SJSA1 (cell line): ENCODE measurements around the gene TAF11L3. TPM values are rescaled to one million over a fixed set of nuclear protein-coding genes. Genes with fewer than 3 reads are reported as not detected.
"Not testable (repeated sequence)": the region's sequence is repeated elsewhere in the genome, so short reads cannot be mapped to it uniquely, and the experiment has no call there.

ENCODE experiments used
- DNase-seq, 2 experiments: peaks; one replicate each; pipeline ENCODE4 v3.0.0-alpha.2; 2015 to 2020; ENCODE audit warnings: low spot score in 2 of 2, low read depth in 1 of 2
- H3K27ac ChIP-seq: fragments of 250-450 bp; sonication (Bioruptor Pico); 2 replicates; pipeline ENCODE4 v1.5.1; 2020; ENCODE audit warnings: mild to moderate bottlenecking, moderate library complexity
- H3K27me3 ChIP-seq: fragments of 250-450 bp; sonication (Bioruptor Pico); replicated peaks from 2 replicates; pipeline ENCODE4 v1.5.1; 2020; ENCODE audit warnings: mild to moderate bottlenecking, moderate library complexity
- H3K36me3 ChIP-seq: fragments of 250-450 bp; sonication (Bioruptor Pico); 2 replicates; pipeline ENCODE4 v1.5.1; 2020; ENCODE audit warnings: mild to moderate bottlenecking
- H3K4me1 ChIP-seq: fragments of 250-450 bp; sonication (Bioruptor Pico); replicated peaks from 2 replicates; pipeline ENCODE4 v1.6.1; 2021; ENCODE audit warnings: mild to moderate bottlenecking
- H3K4me3 ChIP-seq: fragments of 250-450 bp; sonication (Bioruptor Pico); 2 replicates; pipeline ENCODE4 v1.5.1; 2020; ENCODE audit warnings: mild to moderate bottlenecking
- H3K9me3 ChIP-seq: fragments of 250-450 bp; sonication (Bioruptor Pico); replicated peaks from 2 replicates; pipeline ENCODE4 v1.5.1; 2020; ENCODE audit warnings: mild to moderate bottlenecking
- total RNA-seq: library from RNA; depleted of rRNA; stranded (reverse); fragments of >200 nt; shearing (Covaris generic); gene quantifications from 2 replicates; pipeline ENCODE4 v1.2.3, GENCODE V29; 2014; rRNA removed

TAF11L3 gene
- not detected in 2 replicates for total RNA-seq

DNA sequence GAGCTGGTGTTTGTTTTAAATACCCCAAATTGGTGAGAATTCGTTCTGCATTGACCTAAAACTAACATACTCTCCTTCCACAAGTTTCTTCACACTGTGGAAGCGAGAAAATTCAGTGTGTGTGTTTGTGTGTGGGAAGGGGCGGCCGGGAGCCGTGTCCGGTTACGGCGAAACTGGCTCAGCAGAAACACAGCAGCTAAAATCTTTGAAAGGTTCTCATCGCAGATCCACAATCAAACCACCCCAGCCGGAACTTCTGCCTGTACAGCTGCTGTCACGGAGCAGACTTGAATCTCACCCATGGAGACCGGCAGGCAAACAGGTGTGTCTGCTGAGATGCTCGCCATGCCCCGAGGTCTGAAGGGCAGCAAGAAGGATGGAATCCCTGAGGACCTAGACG is at the start of gene TAF11L3:
TAF11L3 (plus strand) TSS at position 301 of the 400 bp plus-strand sequence.
- H3K27me3 ChIP-seq, H3K4me1 ChIP-seq, H3K9me3 ChIP-seq, H3K27ac ChIP-seq, H3K36me3 ChIP-seq, H3K4me3 ChIP-seq, DNase-seq: not testable (repeated sequence)

DNA sequence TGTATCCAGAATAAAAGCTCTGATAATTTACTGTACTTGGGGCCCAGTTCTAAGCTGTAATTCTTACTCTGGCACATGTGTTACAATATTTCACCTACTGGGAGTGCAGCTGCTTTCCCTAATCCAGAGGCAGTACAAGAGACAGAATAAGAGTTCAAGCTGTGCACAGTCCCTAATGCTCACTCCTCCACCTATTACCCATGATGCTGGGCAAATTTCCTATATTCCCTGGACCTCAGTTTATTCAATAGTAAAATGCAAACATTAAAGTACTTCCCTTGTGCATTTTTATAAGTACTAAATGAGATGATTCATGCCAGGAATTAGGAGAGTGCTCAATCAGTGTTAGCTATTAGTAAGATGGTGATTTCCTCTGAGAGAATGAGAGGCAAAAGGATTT is 48.1 kb upstream of the TAF11L3 start:
- no peaks in the 10 kb centered on the region for H3K4me1 ChIP-seq
- H3K27me3 ChIP-seq, result 0 out of 2 replicates have a peak, but pooled peaks cover 3% of the 10 kb centered on the region
- DNase-seq, result no peak
- no peak overlapping the region for H3K4me3 ChIP-seq
- H3K36me3 ChIP-seq, result no peaks in the 10 kb centered on the region
- no peaks in the 10 kb centered on the region for H3K9me3 ChIP-seq
- H3K27ac ChIP-seq, result no peak overlapping the region

DNA sequence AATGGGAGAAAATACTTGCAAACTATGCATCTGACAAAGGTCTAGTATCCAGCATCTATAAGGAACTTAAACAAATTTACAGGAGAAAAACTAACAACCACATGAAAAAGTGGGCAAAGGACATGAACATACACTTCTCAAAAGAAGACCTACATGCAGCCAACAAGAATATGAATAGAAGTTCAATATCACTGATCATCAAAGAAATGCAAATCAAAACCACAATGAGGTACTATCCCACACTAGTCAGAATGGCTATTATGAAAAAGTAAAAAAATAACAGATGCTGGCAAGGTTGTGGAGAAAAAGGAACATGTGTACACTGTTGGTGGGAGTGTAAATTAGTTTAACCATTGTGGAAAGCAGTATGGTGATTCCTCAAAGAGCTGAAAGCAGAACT is 43.1 kb upstream of the TAF11L3 start:
- not testable (repeated sequence) for H3K4me3 ChIP-seq, H3K27ac ChIP-seq, DNase-seq, H3K4me1 ChIP-seq, H3K36me3 ChIP-seq, H3K9me3 ChIP-seq, H3K27me3 ChIP-seq

DNA sequence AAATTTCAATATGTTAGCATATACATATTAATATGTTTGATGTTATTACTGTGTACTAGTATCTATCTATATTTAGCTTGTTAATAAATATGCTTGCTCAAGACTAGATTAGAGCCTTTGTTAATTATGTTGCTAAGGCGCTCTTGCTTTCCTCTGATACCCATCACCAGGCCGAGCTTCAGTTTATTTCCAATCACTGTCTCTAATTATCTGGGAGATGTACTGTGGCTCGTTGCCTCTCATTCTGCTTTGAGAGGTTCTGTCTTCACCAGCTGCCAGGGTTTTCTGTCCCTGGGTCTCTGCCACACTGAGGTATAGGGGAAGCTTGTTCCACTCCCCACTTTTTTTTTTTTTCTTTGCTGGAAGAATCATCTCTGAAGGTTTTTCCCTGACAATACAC is 41.1 kb upstream of the TAF11L3 start:
- Histone ChIP-seq H3K27ac (no peak overlapping the region), H3K9me3 (no peaks in the 10 kb centered on the region)

DNA sequence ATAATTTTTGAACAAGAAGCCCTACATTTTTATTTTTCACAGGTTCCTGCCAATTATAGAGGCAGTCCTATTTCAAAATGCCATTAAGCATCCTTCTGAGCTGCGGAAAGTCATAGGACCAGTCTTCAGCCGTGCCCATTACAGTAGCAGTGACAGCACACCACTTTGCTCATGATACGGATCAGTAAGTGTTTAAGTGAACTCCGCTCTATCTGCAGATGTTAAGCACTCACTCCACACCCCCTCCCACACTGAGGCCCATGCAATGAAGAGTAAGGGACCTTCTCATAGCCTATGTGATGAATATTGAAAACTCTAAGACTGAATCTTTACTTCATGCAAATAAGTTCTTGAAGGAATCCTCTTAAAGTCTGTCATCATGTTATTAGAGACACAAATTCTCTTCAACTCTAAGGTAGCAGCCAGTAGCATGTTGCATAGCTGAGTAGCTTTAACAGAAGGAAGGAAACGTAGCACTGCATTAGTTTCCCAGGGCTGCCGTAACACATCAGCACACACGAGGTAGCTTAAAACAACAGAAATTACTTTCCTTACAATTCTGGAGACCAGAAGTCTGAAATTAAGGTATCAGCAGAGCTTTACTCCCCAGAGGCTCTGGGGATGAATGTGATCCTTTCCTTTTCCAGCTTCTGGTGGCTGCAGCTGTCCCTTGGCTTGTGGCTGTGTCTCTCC is 40.4 kb upstream of the TAF11L3 start:
- H3K9me3 ChIP-seq, result no peaks in the 10 kb centered on the region
- no peak for DNase-seq
- no peak overlapping the region for H3K4me3 ChIP-seq
- H3K36me3 ChIP-seq, result no peaks in the 10 kb centered on the region
- H3K4me1 ChIP-seq, result no peaks in the 10 kb centered on the region
- 0 out of 2 replicates have a peak, but pooled peaks cover 6% of the 10 kb centered on the region for H3K27me3 ChIP-seq
- H3K27ac ChIP-seq, result no peak overlapping the region

More for the DNA sequence above, 41.1 kb upstream of the TAF11L3 start:
- no peaks in the 10 kb centered on the region for H3K4me1 ChIP-seq
- no peak overlapping the region for H3K4me3 ChIP-seq
- no peak for DNase-seq
- 0 out of 2 replicates have a peak, but pooled peaks cover 3% of the 10 kb centered on the region for H3K27me3 ChIP-seq
- H3K36me3 ChIP-seq, result no peaks in the 10 kb centered on the region

DNA sequence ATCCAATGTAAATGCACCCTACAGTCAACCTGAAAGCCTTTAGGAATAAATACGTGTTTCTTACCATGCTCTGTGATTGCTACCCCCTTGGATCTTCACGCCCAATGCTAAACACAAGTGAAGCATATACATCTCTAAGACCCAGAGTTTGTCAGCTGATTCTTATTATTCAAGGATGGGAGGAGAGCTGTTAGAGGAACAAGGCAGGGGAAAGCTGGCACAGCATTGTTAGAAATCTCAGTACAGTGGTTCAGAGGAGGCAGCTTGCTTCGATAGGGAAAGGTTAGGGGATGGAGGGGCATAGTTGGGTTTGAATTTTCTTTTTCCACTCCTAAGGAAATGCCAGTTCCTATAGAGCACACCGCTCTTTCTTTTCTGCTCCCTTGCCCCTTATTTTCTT is 36.8 kb upstream of the TAF11L3 start:
- Histone ChIP-seq H3K27me3 (0 out of 2 replicates have a peak, but pooled peaks cover 9% of the 10 kb centered on the region), H3K4me1 (no peaks in the 10 kb centered on the region), H3K9me3 (no peaks in the 10 kb centered on the region), H3K36me3 (no peaks in the 10 kb centered on the region), H3K27ac (no peak overlapping the region), H3K4me3 (no peak overlapping the region)
- no peak for DNase-seq

DNA sequence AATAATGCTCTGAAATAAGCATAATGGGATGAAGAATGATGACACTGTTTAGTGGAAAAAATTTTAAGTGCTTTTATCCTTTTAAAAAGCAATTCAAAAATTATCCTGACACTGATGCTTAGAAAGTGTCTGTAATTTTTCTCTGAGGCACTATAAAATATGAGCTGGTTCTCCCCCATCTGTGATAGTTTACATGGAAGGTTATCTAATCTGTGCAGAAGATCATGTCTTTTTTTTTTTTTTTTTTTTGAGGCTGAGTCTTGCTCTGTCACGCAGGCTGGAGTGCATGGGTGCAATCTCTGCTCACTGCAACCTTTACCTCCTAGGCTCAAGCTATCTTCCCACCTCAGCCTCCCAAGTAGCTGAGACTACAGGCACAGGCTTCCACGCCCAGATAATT is 35.4 kb upstream of the TAF11L3 start:
- DNase-seq, result no peak
- Histone ChIP-seq H3K9me3 (no peaks in the 10 kb centered on the region), H3K27me3 (0 out of 2 replicates have a peak, but pooled peaks cover 9% of the 10 kb centered on the region), H3K27ac (no peak overlapping the region), H3K36me3 (no peaks in the 10 kb centered on the region), H3K4me1 (no peaks in the 10 kb centered on the region), H3K4me3 (no peak overlapping the region)

DNA sequence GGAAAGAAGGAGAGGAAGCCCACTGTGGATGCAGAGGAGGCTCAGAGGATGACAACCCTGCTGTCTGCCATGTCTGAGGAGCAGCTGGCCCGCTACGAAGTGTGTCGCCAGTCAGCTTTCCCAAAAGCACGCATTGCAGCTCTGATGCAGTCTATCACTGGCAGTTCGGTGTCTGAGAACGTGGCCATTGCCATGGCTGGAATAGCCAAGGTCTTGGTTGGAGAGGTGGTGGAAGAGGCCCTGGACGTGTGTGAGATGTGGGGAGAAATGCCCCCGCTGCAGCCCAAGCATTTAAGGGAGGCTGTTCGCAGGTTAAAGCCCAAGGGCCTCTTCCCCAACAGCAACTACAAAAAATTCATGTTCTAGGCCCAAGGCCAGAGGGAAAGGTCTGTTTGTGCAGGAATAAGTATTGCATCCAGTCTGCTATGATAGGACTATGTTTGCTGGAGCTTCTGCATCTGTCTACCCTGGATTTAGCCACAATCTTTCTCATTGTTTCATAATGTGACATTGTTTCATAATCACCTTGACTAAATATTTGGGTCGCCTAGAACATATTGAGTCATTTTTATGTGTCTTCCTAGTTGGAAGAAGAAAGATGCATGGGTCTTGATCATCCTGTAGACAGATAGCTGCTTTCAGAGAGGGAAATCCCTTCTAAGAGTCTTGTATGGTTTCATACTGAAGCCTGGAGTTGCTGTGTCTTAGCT is 31.5 kb upstream of the TAF11L3 start:
- H3K4me3 ChIP-seq, H3K36me3 ChIP-seq: not testable (repeated sequence)

DNA sequence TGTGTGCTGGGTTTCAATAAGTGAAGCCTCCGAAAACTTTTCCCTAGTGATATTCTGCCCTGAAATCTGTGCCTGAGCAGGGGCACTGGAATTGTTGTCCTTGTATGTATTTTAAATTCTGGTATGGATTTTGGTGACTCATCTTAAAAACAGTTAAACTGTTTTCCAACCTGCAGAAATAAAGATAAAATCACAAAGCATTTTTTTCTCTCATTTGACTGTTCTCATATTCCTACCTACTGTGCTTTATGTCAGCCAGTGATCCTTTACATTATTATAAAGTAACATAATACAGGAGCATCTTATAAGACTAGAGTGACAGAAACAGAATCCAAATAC is 31.0 kb upstream of the TAF11L3 start:
- no peaks in the 10 kb centered on the region for H3K4me1 ChIP-seq
- no peaks in the 10 kb centered on the region for H3K9me3 ChIP-seq
- H3K36me3 ChIP-seq, result no peaks in the 10 kb centered on the region
- 0 out of 2 replicates have a peak, but pooled peaks cover 6% of the 10 kb centered on the region for H3K27me3 ChIP-seq
- no peak overlapping the region for H3K4me3 ChIP-seq
- DNase-seq, result no peak
- H3K27ac ChIP-seq, result no peak overlapping the region

More for the DNA sequence above, 31.5 kb upstream of the TAF11L3 start:
- H3K27me3 ChIP-seq, H3K9me3 ChIP-seq, H3K27ac ChIP-seq, H3K4me1 ChIP-seq, DNase-seq: not testable (repeated sequence)

DNA sequence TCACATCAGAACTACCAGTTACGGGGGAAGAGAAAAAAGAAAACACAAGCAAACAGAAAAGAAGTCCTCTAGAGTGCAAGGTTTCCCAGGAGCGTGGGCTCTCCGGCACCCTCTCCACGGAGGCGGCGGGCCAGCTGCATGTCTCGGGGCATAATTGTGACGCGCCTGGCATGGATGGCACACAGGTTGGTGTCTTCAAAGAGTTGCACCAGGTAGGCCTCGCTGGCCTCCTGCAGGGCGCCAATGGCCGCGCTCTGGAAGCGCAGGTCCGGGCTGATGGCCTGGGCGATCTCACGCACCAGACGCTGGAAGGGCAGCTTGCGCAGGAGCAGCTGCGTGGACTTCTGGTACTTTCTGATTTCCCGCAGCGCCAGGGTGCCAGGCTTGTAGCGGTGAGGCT is 26.9 kb upstream of the TAF11L3 start:
- not testable (repeated sequence) for H3K4me1 ChIP-seq, H3K36me3 ChIP-seq, H3K27ac ChIP-seq, H3K4me3 ChIP-seq, DNase-seq, H3K9me3 ChIP-seq, H3K27me3 ChIP-seq

DNA sequence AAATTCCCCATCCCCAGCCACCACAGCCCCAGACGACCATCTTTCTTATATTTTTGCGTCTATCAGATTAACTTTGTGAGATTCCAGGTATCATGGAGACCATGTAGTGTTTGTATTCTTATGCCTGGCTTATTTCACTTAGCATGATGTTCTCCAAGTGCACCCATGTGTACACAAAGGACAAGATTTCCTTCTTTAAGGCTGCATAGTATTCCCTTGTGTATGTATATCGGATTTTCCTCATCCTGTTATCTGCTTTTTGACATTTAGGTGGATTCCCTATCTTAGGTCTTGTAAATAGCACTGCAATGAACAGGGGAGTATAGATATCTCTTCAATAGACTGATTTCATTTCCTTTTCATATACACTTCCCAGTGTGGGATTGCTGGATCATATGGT is 25.4 kb upstream of the TAF11L3 start:
- Histone ChIP-seq H3K27ac (no peak overlapping the region), H3K36me3 (no peaks in the 10 kb centered on the region), H3K4me1 (no peaks in the 10 kb centered on the region), H3K9me3 (no peaks in the 10 kb centered on the region), H3K4me3 (no peak overlapping the region), H3K27me3 (no peaks in the 10 kb centered on the region)
- DNase-seq, result no peak

DNA sequence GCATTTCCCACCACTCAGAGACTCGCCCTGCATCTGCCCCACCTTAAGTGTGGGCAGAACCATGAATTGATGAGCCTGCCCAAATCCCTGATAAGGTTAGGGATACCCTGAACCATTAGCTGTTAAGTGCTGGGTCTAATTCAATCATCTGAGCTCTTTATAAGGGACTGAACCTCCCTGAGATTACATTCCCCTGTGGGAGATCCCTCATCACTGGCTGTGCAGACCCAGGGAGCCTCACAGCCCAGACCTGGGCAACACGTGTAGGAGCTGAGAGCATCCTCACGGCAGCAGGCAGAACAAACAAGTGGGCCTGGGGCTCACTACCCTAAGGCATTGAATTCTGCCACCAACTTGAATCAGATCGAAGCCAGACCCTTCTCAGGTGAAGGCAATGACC is 20.7 kb upstream of the TAF11L3 start:
- Histone ChIP-seq H3K9me3 (no peaks in the 10 kb centered on the region), H3K4me3 (no peak overlapping the region), H3K36me3 (no peaks in the 10 kb centered on the region), H3K27ac (no peak overlapping the region), H3K4me1 (no peaks in the 10 kb centered on the region; the same call in 1 of the 2 replicates), H3K27me3 (no peaks in the 10 kb centered on the region)
- DNase-seq, result no peak

DNA sequence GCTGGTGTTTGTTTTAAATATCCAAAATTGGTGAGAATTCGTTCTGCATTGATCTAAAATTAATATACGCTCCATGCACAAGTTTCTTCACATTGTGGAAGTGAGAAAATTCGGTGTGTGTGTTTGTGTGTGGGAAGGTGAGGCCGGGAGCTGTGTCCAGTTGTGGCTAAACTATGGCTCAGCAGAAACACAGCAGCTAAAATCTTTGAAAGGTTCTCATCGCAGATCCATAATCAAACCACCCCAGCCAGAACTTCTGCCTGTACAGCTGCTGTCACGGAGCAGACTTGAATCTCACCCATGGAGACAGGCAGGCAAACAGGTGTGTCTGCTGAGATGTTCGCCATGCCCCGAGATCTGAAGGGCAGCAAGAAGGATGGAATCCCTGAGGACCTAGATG is 20.2 kb upstream of the TAF11L3 start, which contains the start of gene TAF11L2:
TAF11L2 (plus strand) TSS at position 301 of the 400 bp plus-strand sequence.
- not testable (repeated sequence) for H3K4me3 ChIP-seq, H3K27me3 ChIP-seq, H3K36me3 ChIP-seq, H3K27ac ChIP-seq, H3K4me1 ChIP-seq, H3K9me3 ChIP-seq, DNase-seq

DNA sequence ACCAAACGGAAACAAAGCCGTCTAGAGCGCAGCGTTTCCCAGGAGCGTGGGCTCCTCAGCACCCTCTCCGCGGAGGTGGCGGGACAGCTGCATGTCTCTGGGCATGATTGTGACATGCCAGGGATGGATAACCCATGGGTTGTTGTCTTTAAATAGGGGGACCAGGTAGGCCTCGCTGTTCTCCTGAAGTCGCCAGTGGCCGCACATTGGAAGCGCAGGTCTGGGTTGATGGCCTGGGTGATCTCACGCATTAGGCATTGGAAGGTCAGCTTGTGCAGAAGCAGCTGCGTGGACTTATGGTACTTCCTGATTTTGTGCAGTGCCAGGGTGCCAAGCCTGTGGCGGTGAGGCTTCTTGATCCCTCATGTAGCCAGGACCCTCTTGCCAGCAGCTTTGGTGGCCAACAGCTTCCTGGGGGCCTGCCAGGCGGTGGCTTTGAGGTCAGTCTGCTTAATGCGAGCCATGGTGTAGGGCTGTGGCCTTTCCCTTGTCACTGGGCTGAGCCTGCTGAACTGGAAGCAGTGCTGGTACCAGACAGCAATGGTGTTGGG is 6.3 kb upstream of the TAF11L3 start:
- no peak for DNase-seq
- Histone ChIP-seq H3K36me3 (no peaks in the 10 kb centered on the region), H3K4me3 (no peak overlapping the region), H3K27me3 (no peaks in the 10 kb centered on the region), H3K27ac (no peak overlapping the region), H3K9me3 (no peaks in the 10 kb centered on the region), H3K4me1 (no peaks in the 10 kb centered on the region)
